Raji (cell line): ENCODE results near the gene CEBPE.

Source experiments
- POLR2A ChIP-seq: IDR thresholded peaks from 2 replicates; pipeline ENCODE4 v1.6.1; 2011; ENCODE audit warnings: low read depth, low read length, control low read depth; ENCODE audit not compliant: insufficient read depth

CEBPE gene

DNA sequence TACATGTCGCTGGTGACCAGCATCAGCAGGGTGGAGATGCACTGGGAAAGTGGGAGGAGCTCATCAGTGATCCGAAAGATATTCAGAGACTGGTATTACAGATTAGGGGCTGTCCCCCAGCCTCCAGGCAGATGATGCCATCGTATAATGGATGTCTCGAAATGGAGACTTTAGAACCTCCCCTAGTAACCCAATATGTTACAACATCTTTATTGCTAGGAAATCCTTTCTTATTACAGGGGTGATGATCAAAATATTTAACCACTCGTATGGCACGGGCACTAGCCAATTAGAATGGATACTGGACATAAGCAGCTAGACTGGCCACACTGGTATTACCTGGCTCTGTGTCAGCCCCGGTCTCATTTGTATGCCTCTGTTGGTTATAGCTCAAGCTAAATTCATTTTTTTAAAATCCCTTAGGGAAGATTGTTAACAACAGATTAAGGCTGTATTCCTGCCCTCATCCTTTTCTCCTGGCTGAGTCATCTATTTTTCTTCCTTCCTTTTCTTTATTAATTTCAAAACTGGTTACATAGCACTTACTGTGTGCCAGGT, 10.8 kb upstream of the CEBPE start:
- no peak for TF ChIP-seq POLR2A

DNA sequence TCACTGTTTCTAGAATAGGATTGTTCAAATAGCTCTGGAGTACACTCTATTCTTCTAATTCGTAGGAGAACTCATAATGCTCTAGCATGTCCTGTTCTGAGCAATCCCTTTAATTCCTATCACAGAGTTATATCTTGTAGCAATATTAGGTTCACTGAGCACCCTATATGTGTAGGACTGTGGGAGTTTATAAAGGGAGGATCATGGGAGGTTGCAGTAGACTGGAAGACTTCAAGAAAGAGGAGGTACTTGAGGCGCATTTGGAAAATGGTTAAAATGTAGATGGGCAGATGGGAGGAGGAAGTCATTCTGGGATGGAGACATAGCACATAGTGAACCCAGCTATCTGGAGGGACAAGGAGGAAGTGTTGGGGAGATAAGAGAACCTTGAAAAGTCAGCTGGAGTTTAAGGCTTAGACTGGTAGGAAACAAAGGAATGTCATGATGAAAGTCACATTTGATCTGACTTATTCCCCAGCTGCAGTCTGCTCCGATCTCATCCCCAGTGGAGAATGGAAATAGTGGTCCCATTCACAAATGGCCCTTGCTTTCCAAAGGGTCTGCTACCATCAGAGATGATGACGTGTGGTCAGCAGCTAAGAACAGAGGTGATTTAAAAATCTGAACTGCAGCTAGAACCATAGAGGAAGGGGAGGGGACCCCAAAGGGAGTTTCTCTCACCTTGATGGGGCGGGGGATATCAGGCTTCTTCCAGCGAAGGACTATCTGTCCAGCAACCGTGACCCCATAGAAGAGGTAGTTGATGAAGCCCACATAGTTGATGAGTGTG, 10.1 kb upstream of the CEBPE start:
- TF ChIP-seq POLR2A = no peak

DNA sequence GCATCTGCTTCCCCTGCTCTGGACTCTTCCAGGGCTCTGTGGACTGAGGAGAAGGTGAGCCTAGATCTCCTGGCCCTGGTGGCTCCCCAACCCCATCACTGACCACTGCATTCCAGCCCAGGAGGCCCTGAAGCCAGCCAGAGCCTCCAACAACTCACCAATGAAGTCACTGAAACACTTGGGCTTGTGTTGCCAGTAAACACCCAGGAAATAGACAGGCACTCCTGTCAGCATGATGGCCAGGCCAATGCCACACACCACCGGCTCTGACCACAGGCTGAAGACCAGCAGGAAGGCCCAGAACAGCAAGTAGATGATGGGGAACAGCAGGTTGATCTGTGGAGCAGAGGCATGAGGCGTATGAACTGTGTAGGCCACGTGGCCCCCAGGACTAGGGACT, 8.8 kb upstream of the CEBPE start:
- no peak for TF ChIP-seq POLR2A

DNA sequence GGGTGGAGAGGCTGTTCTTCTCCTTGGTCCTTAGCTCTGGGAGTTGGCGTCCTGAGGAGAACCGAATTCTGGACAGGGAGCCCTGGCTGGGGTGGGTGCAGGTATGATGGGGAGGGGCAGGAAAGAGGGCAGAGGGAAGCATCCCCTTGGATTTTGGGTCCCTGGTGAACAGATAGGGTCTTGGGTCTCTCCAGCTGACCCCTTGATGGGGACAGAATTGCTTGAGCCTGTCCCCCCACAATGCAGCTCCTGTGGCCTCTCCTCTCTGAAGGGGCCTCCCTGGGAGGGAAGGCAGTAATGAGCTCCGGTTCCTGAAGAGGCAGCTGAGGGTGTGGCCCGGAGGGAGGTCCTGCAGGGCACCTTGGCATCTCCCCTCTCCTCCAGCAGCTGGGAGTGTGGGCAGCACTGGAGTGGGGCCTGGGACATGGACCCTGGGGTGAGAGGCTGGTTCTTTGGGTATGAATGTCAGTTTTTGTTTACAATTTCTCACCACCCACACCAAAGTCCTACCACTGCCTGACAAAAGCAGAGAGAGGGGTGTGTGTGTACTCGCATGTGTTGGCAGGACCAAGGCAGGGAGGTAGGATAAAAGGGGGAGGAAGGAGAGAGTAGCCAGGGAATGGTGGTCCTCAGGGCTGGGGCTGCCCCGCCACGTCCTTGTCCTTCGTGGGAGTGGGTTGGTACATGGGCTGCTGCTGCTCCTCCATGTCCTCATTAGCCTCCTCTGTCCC, 7.7 kb upstream of the CEBPE start:
- no peak for TF ChIP-seq POLR2A

DNA sequence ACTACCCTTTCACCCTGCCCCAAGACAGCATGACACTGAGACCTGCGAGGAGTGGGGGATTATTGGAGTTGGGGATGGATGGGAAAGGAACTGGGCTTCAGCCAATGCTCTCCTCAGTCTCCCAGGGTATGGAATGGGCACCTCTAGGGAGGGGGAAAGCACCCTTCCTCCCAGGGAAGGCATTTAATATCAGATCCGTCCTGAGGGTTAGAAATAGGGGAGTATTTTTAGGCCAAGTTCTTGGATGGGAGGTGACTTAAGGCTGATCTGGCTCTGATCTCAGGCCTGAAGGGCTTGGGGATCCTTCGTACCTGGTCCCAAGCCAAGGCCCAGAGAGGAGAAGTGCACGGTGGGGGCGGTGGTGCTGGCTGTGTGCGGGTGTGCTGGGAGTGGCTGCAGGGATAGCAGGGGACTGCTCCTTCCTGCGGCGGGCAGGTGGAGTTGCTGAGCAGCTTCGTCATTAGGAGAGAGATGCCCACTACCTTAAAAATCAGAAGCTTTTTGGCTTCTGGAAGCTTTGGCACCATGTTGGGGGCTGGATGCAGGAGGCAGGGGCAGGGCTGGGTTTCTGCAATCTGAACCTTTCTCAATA, 7.0 kb upstream of the CEBPE start:
- no peak for TF ChIP-seq POLR2A

DNA sequence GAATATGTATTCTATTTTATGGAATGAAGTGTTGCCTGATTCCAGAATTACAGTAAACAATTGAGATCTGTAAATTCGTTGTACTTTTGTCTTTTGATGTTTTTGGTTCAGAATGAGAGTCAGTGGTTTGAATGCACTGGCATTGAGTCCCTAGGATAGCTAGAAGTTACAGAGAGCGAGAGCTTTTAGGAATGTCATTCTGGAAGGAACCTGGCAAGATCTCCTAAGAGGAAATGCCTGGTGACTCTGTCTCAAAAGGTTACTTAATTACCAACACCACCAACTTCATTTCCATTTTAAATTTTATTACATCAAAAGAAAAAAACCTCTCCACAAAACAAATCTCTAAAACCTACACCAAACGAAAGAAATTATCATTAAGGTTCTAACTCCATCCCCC, 6.0 kb upstream of the CEBPE start:
- no peak for TF ChIP-seq POLR2A

DNA sequence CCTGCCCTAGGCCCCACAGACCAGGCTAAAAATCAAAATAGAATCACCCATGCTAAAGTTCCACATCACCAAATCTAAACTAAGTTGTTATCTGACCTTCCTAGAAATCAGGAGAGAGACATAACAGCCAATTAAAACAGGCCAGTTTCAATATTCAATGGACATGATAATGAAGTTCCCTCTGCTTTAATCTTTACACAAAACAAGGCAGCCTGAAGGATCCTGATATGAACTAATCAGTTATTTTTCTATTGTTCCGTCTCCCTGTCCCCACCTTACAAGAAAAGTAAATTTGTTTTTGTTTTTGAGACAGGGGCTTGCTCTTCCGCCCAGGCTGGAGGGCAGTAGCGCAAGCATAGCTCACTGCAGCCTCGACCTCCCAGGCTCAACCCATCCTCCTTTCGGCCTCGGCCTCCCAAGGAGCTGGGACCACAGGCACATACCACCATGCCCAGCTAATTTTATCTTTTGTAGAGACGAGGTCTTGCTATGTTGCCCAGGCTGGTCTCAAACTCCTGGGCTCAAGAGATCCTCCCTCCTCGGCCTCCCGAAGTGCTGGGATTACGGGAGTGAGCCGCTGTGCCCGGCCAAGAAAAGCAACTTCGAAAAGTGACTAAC, 5.4 kb upstream of the CEBPE start:
- no peak for TF ChIP-seq POLR2A

DNA sequence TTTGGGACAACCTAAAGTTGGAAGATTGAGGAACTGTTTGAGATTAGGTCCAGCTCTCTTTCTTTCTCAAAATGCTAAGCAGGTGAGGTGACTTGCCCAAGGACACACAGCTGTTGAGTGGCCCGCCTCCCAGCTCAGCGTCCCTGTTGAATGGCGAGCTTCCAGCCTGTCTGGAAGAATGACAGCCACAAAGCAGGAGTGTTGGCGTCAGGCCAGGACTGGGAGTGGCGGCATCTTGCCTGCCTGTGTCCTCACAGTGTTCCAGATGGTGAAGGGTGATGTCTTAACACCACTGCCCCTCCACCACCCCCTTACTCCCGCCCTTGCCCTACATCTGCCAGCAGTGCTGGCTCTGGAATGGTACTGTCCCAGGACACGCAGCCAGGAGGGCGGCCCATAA, 4.4 kb upstream of the CEBPE start:
- TF ChIP-seq POLR2A = no peak

DNA sequence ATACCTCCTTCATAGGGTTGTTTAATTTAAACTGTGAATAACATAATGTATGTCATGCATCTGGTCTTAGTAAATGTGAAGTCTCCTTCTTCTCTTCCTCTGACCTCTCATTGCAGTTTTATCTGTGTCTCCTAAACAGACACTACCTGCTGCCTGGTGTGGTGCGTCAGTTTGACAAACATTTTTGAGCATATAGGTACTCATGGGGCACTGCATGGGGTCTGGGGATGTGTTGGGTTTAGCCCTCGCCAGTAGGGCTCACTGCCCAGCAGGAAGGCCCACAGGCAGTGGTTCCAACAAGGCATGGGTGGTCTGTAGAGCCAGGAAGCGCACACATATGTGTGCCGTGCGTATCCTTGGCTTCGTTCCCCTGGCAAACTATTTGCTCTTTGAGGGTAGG, 3.0 kb upstream of the CEBPE start:
- TF ChIP-seq POLR2A = no peak

DNA sequence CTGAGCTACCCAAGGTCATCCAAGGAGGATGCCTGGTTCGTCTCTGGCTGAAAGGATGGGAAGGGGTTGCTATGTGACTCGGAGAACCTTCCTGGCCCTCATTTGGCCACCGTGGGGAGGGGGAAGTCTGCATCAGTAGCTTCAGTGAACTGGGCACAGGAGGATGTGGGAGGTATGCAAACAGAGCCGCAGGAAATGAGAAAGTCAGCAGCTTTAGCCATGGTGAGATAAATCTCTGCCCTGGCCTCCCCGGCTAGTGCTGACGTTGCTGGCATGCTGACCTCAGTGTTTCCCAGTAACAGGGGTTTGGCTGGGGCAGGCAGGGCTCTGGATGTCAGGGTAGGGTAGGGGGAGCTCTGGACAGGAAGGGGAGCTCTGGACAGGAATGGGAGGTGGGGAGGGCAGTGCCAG, 2.3 kb upstream of the CEBPE start:
- no peak for TF ChIP-seq POLR2A

DNA sequence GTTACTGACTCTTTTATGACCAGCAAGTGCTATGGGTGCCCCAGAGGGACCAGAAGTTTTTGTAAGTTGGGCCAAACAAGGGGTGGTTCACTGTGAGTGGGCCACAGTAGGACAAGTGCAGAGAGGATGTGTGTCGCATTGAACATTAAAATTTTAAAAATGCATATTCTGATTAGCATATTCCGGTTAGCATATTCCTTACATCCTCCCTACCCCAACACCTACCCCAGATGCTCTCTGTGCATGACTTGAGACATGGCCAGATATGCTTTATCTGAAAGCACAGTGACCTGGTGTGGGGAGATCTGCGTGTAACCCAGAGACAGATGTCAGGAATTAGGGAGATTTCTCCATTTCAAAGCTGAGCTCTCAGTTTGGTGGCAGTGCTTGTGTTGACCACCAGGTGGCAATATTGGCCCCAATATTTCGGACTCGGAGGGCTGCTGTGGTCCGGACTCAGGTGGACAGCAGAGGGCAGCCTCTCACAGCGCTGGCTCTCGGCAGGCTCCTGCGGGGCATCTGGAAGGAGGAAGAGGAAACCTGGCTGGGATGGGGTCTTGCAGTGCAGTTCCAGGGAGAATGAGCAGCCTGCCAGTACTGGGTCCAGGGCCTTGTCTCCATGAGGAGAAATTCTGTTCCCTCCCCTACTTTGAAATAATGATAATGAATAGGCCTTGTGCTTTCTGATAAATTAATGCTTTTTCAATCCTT, 1.6 kb upstream of the CEBPE start:
- no peak for TF ChIP-seq POLR2A

DNA sequence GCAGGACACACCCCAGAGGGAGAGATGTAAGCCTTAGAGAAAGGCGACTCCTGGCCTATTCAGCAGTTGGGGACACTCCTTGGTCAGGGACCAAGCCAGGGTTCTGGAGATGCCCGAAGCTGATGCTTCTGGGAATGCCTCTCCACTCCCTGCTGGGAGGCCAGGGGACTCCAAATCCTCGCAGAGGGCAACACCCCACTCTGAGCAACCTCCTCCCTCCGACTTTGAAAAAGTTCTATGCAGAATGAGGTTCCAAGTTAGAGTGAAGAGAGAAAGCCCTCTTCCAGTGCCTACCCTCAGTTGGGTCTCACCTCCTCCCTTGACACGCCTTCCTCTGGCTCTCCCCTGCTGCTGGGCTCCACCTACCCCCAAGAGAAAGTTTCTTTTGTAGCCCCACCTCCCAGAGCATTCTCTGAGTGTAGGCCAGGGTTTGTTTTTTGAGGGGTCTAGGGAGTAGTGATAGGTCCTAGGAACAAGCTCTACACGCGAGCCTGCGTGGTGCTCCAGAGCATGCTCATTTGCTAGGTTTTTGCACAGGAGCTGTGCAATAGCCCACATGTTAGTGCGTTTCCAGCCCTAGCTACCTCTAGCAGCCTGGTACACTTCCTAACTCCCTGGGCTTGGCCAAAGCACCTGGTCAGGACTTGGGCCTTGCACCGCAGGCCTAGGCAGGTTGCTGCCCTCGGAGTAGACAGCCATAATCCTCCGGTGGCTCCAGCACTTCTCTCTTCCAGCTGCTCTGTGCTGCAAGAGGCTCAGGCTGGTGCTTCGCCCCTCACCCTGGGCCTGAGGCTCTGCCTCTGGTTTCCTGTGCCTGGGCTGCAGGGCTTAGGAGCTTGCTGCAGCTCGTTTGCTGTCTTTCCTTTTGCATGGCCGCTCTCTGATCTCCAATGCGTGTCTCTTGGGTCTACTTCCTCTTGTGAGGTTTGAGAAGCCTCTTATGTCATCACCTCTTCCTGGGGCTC, 590 bp upstream of the CEBPE start:
- TF ChIP-seq POLR2A = no peak

DNA sequence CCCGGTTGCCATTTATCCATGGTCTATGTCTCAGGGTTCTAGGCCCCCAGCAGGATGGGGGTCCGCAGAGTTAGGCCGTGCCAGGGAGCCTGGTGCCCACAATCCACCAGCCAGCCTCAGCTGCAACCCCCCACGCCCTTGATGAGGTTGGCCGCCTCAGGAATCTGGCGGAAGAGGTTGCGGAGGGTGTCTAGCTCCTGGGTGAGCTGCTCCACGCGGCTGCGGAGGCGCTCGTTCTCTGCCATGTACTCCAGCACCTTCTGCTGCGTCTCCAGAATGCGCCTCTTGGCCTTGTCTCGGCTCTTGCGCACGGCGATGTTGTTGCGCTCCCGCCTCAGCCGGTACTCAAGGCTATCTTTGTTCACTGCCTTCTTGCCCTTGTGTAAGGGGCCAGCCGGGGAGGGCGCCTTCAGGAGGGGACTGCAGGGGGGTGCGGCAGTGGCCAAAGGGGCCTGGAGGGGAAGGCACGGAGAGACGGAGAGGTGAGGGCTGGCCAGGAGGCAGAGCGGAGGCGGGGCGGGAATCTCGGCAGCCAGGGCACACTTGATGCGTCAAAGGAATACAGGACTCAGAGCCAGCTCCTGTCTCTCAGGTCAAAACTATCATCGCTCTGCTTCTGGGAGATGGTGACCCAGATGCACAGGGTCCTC, 1.6 kb downstream of the CEBPE start:
- no peak for TF ChIP-seq POLR2A

DNA sequence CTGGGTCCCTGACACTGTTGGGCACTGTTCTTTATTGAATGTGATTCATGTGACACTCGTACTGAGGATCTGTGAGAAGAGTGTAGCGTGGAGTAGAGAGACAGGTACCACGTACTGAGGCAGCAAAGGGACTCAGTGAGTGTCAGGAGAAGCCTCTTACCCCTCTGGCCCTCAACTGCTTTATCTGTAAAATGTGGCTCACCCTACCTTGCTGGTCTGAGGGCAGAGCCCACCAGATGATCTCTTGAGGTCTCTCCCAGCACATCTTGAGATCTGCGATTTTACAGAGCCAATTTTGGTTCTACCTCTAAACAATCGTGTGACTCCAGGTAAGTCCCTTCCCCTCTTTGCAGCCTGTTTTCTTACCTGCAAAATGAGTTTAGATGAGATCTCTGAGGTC, 3.1 kb downstream of the CEBPE start:
- TF ChIP-seq POLR2A = no peak
